GM18508 (cell line): ENCODE measurements around the gene RPL27.

Experiments used
- ATAC-seq: cut with Tn5 transposase; IDR thresholded peaks from one replicate; pipeline ENCODE4 v1.9.1; 2021; ENCODE audit warnings: moderate number of reproducible peaks; ENCODE audit not compliant: insufficient read depth, unreplicated experiment

Gene RPL27

DNA sequence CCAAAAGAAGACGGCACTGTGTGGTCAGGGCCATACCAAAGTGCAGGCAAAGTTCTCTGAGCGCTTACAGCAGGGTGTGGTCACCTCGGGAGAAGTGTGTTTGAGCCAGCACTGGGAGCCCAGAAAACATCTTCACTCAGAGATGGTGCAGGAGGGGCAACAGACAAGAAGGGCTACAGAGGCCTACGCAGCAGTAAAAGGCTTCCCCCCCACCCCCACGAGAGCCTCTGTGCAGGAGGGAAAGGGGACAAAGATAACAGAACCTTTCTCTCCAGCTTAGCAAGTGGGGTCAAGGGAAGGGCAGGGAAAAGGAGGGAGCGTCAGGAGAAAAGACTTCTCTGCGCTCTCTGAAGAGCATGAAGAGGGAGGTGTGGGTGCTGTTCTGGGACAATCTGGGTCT lies 21.2 kb downstream of the RPL27 start:
- no peak for ATAC-seq

DNA sequence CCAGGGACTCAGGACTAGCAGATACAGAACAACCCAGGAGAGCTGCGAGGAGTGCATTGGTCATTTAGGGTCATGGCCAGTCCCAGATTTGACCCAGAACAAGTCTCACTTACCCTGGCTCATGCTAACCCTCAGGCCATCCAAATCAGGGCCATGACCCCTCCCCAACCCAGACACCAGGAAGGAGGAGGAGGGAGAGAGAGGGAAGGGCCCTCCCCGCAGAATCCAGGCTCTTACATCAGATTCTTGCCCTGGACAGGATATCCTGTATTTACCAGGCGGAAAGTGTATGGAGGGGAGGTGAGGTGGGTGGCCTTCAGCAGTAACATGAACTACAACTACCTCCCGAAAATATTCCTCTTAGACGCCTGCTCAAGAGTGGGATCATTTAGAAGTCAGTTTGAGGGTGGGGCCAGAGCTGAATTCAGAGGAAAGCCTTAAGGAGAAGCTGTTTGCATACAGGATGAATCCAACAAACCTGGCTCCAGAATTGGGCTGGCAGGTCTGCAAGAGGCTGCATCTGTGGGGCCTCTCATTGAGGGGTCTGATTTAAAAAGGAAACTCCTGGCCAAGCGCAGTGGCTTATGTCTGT lies 21.9 kb downstream of the RPL27 start:
- no peak for ATAC-seq

DNA sequence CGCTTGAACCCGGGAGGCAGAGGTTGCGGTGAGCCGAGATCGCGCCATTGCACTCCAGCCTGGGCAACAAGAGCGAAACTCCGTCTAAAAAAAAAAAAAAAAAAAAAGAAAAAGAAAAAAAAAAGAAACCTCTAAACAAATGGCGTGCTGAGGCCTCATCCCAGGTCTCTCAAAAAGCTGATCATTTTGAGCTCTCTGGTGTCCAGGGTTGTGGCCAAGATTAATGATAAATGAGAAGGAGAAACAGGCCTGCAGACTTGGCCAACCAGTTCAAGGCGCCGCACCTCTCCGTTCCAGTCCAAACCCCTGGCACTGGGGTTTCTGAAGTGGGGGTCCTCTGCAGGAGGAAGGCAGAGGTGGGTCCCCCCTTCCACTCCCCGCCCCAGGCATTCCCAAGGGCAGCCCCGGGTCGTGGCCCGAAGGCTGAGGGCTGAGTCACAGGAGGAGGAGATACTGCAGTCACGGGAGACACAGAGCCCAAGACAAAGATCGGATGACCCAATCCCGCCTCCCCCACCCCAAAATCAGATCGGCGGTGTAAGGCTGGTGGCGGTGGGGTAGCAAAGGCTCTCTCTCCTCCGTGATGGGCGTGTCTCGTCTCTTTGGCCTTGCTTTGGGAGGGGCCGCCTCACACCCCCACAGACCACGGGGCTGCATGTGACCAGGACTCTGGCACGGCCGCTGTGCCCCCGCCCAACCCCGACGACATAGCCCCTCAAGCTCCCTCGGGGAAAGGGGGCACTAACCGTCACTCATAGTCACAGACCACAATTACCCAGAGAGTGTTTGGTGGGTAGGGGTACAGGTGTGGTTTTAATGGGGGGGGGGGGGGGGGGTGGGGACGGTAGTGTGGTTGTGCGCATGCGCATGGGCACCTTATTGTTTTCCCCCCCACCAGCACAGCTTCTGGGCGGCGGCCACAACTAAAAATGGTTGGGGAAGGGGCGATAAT lies 22.8 kb downstream of the RPL27 start:
- ATAC-seq: no peak

DNA sequence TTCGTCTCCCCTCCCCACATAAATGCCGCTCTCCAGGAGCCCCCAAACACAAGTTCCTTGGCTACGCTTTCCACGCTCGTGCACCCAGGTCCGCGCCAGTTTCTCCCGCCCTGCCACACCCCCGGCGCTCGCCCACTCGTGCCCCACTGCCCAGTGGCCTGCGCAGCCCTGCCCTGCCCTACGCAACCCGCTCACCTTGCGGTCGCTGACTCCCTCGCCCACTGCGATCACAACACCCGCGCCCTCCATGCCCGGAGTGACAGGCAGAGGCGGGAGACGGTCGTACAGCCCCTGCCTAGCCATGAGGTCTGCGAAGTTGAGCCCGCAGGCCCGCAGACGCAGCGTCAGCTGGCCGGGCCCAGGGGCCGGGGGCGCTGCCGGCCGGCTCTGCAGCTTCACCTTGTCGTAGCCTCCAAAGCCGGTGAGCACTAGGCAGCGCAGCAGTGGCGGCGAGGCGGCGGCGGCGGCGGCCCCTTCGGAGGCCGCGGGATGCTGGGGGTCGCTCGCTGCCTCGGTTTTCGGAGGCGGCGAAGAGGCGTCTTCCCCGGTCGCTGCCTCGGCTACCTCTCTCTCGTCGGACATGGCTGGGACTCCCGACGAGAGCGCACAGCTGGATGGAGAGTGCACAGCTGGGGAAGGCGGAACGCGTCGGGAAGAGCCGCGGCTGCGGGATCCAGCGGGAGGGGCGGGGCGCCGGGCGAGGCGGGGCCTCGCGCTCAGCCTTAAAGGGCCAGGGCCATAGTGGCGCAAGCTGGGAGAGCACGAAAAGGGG lies 23.7 kb downstream of the RPL27 start, which contains the start of gene VAT1:
VAT1 (minus strand) TSS at position 645 of the 772 bp plus-strand sequence; CDS start at position 582, 63 bp downstream.
- ATAC-seq: no peak

DNA sequence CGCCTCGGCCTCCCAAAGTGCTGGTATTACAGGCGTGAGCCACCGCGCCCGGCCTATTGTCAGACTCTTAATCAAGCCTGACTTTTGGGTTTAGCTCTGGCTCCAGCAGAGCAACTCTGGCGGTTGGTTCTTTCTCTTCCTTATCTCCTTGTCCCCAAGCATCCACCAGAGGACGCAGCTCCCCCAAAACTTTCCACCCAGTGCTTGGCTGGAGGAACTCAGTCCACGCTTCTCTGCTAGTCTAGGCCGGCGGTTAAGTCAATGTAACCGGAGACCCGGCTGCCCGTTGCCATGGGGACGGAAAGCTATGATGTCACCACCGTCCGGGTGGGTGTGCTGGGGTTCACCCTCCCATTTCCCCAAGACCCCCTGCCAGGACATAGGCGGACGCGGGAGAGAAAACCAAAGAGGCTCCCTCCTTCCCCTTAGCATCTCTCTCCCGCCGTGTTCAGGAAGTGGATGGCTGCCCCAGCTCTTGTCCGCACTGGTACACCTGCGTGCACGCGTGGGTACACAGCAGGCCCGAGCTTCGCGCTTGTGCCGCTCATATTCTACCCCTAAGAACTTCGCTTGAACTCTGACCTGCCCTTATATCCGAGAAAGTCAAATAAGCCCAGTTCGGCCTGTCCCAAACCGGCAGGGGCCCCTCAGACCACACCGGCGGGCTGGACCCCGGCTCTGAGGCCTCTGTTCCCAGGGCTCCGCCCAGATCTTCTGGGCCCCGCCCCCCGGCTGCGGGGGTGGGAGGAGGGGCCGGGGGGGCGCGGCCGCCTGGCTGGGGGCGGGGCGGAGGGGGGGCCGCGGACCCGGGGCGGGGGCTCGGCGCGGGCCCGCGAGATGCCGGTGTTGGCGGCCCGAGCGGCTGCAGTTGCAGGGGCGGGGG lies 26.4 kb downstream of the RPL27 start, which contains the start of gene RND2:
RND2 (plus strand) TSS at position 825 of the 883 bp plus-strand sequence. CDS start 117 bp downstream, outside the sequence.
- no peak for ATAC-seq

DNA sequence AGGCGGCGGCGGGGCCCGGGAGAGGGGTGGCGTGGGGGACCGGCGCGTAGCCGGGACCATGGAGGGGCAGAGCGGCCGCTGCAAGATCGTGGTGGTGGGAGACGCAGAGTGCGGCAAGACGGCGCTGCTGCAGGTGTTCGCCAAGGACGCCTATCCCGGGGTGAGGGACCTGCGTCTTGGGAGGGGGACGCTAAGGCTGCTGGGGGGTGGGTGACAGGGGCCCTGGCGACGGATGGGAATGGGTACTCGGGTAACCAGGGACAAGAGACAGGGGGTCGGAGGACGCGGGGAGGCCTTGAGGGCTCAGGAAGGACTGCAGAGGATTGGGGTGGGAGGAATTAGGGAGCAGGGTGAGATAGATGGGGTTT lies 27.1 kb downstream of the RPL27 start:
- no peak for ATAC-seq

DNA sequence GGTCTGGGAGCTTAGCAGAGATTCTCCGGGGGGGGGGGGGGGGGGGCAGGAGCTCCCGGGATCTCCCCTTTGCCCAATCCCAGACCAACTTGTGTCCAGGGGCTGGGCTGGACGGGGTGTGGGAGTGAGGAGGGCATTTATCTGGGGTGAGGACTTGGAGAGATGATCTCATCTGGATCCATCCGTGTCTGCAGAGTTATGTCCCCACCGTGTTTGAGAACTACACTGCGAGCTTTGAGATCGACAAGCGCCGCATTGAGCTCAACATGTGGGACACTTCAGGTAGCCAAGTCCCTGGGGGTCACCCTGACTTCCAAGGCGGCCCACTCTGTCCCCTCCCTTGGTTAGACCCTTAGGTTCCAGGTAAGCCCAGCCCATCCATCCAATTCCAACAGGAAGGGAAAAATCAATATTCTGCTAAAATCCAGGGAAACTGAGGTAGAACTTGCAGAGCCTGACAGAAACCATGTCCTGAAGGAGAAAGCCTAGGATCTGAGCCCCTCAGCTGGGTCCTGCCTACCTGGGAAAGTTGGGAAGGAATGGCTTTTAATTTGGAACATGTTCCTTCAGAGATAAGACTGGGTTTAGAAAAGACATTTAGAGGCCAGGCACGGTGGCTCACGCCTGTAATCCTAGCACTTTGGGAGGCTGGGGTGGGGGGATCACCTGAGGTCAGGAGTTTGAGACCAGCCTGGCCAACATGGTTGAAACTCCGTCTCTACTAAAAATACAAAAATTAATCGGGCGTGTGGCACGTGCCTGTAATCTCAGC lies 27.7 kb downstream of the RPL27 start:
- no peak for ATAC-seq

DNA sequence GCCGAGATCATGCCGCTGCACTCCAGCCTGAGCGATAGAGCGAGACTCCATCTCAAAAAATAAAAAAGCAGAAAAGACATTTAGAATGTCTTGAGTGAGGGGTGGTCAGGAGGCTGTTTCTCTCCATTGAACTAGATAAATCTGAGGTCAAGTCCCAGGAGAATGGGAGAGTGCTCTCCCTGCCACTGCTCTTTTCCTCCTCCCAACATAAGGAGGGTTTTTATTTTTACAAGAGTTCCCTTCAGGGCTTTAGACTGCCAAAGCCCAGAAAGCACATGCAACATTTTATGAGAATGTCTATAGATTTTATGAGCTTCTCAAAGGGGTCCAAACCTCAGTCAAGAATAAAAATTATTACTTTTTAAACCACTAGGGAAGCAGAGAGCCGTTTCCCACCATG lies 28.4 kb downstream of the RPL27 start:
- no peak for ATAC-seq

DNA sequence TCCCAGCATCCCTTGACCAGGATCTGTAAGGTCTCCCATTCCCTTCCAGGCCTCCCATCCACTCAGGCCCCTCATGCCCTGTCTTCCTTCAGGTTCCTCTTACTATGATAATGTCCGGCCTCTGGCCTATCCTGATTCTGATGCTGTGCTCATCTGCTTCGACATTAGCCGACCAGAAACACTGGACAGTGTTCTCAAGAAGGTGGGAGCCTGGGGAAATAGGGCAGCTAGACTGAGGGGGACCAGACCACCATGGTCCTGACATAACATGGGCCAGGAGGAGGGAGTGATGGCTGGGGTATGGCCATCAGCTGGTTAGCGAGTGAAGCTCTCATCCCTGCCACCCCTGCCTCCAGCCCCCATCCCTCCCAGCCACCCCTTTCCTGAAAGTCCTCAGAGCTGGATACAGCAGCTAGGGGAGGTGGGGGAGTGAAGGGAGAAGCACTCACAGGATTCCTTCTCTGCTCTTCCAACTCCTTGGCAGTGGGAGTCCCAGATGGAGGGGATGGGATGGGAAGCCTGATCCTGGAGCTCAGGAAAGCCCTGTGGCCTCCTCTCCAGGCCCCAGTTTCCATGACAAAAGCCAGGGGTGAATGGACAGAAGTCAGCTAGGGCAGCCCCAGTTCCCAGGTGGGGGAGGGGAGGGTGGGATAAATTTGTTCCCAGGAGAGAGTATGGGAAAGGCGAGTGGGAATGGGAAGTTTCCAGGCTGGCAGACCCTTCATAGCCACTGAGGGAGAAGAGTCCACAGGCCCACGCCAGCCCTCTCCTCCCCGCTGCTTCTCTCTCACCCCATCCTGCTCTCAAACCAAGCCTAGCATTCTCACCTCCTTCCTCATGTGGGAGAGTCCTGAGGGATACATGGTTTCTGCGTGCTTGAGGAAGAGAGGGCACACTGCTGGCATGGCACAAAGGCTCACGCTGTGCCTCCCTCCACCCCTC lies 29.1 kb downstream of the RPL27 start:
- ATAC-seq: no peak

DNA sequence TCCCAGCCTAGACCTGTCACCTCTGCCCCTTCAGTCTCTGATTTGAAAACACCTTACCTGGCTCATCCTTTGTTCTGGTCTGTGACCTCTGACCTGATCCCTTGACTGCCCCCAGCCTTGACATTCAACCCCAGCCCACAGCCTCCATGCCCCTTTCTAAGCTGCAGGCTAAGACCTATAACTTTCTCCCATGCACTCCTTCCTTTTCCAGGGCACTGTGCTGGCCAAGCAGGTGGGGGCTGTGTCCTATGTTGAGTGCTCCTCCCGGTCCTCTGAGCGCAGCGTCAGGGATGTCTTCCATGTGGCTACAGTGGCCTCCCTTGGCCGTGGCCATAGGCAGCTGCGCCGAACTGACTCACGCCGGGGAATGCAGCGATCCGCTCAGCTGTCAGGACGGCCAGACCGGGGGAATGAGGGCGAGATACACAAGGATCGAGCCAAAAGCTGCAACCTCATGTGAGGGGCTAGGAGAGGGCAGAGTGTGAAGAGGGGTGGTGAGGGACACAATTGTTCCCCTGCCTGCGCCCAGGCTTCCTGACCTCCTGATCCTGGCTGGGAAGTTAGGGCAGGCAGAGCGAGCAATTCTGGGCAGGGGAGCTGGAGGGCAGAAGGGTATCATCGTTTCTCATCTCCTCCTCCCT lies 30.1 kb downstream of the RPL27 start:
- ATAC-seq: no peak

DNA sequence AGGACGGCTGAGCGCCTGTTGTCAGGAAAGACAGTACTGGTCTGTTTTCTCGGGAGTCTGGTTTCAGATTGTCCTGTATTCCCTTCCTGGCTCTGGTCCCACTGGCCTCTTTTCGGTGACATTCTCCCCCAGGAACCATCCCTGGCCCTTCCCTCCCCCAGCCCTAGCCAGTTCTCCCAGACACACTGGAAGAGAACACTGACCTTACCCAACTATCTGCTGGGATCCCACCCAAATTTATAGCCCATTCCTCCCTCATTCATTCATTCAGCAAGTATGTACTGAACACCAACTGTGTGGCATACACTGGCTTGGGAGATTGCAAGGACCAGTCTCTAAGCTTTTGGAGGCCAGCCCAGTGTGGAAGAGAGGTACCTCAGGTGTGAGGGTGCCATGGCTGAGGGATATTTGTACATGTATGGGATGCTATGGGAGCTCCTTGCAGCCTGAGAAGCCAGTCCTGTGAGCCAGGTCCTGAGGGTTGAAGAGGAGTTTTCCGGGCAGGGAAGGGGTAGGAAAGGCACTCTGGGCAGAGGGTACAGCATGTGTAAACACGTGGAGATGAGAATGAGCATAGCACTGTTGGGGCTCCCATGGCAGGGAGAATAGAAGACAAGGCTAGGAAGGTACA lies 32.0 kb downstream of the RPL27 start:
- ATAC-seq: no peak

DNA sequence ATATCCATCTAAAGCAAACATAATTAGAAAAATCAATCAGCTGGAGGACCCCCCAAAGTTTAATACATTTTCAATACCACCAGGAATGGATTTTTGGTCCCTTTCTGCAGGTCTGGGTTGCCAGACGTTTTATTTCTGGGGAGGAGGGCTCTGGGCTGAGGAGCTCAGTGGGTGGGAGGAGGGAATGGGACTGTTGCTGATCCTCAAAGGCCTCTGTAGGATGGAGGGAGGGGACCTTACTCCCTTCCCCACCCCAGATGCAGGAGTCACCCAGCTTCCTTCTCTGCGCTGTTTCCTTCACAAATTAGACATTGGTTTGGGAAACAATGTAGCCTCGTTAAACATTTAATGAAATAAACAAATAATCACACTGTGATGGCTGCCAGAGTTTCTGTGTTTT lies 33.4 kb downstream of the RPL27 start:
- no peak for ATAC-seq

DNA sequence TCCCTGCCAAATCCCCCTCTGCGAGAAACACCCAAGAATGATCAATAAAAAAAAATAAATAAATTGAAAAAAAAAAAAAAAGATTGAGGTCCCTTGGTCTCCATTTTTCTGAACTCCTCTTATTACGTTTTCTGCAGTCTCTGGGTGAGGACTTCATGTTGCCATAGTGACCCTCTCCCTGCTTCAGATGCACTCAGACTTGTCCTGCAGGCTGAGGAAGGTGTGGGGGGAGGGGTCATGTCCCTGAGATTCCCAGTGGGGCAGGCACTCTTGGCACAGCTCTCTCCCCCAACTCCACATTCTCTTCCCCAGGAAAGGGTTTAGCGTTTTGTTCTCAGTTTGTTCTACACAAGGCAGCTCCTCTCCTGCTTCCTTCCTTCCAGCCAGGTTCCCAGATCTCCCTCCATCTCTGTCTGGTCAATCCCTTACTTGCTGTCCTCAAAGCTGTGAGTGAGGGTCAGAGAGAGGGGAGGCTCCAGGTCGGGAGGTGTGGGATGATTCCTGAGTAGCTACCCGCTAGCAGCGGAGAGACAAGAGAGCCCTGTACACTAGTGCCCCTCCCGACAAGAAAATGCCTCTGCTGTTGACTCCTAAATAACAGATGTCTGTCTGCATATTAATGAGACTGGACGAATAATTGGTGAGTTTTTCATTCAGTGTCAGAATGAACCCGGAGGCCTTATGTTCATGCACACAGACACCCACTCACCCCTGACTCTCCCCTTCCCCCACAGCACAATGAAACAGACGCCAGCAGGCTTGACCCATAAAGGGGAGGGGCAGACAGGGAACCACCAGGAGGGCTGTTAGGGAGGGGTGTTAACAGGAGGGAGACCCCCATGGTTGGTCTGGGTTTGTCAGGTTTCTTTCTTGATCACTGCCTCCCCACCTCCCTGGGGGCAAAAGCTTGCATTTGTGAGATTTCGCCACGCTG lies 36.0 kb downstream of the RPL27 start:
- no peak for ATAC-seq

DNA sequence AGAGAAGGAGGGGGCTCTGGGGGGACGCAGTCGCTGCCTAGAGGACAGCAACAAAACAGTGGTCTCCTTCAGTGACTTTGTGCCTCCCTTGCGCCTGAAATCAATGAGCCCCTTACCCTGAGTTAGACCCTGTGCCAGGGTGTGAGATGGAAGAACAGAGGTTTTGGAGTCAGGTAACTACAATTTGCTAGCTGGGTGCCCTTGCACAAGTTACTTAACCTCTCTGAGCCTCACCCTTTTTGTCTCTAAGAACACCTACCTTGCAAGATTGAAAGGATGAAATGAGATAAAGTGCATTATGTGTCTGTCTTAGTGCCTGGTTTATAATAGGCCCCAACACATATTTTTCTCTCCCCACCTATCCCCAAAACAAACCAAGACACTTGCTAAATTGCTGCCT lies 36.7 kb downstream of the RPL27 start:
- ATAC-seq: no peak

DNA sequence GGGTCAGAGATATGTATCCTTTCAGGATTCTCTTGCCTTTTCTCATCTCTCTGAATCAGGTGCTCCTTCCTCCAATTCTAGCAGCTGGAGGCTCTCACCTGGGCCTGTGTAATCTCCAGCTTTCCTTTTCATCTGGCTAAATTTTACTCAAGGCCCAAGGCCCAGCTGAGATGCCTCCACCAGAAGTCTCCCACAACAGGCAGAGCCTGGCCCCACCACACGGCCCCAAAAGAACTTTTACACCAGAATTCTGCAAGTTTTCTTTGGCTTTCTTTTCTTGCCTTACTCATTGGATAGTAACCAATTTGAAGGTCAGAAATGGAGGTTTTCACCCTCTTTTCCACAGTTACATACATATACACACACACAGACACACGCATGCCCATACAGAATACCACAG lies 41.4 kb downstream of the RPL27 start:
- no peak for ATAC-seq

DNA sequence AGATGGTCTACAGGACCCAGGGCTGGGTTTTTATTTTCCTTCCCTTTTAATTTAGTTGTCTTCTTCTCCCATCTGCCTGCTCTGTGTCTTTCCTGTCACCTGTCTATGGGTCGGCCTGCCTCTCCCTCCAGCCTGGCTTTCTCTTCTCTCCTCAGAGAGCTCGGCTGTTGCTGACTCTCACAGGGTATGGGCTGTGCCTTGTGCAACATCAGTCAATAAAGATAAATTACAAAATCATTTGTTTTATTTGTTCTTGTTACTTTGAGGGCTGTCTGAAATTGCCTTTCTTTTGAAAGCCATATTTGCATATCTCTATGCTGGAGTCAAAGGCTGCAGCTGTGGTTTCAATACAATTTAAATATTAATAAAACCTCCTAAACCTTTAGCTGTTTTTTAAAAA lies 42.4 kb downstream of the RPL27 start:
- no peak for ATAC-seq
